NCI-H128 (cell line): ENCODE results near the gene STK24.
"Not testable (repeated sequence)": the region's sequence is repeated elsewhere in the genome, so short reads cannot be mapped to it uniquely, and the experiment has no call there.

ENCODE experiments used
- DNase-seq: peaks from one replicate; lab custom pipeline; 2025; ENCODE audit not compliant: unreplicated experiment; lab: John Stamatoyannopoulos, UW

The STK24 gene

DNA sequence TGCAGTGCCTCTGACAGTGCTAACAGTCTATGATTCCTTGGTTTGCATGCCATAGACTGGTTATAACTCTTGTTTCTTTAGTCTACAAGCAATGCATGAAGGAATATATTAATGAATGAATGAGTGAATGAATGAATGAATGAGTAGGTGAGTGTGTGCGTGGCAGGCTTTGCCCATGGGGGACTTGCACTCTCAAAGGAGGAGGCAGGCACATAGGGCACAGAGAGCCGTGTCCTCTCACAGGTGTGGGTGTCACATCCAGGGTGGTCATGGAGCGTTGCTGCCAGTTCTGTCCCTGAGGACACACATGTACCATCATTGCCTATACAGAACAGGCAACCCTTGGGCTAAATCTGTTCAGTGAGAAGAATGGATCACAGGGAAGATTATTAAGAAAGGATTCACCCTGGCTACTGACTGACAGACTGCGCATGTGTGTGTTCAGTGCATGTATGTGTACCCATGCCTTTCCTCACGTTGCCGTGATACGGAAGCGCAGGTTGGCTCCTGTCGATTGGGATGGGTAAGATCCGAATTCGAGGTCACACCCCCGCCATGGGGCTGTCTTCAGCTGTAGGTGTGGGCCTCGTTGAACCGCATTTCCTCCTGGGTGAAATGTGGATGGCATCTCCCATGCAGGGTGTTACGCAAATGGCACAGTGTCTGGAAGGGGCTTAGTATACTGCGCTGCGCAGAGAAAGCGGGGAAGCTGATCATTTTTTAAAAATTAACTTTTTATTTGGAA, 161.4 kb downstream of the STK24 start:
- DNase-seq: no peak

DNA sequence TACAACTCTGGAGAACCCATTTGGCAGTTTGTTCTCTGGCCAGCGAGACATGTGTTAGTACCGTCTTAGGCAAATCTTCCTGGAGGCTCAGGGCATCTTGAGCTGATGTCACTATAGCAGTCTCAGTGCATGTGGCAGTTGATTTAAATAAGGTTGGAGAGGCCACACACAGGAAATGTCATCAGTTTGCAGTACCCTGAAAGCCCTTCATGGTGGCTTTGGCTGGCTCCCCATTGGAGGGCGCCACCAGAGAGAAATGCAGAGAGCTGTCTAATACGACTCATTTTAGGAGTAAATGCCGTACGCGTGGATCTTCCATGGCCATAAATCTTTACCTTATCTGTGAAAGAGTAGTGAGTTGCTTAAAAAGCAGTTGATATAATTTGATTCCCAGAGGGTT, 163.1 kb downstream of the STK24 start:
- no peak for DNase-seq

DNA sequence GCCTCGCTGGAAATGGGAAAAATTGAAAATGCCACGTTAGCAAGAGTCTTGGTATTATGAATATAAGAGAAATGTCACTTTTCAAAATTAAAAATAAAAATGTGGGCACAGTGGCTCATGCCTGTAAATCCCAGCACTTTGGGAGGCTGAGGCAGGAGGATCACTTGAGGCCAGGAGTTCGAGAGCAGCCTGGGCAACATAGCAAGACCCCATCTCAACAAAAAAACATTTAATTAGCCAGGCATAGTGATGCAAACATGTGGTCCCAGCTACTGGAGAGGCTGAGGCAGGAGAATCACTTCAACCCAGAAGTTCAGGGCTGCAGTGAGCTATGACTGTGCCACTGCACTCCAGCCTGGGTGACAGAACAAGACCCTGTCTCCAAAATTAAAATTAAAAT, 163.6 kb downstream of the STK24 start:
- DNase-seq: not testable (repeated sequence)

DNA sequence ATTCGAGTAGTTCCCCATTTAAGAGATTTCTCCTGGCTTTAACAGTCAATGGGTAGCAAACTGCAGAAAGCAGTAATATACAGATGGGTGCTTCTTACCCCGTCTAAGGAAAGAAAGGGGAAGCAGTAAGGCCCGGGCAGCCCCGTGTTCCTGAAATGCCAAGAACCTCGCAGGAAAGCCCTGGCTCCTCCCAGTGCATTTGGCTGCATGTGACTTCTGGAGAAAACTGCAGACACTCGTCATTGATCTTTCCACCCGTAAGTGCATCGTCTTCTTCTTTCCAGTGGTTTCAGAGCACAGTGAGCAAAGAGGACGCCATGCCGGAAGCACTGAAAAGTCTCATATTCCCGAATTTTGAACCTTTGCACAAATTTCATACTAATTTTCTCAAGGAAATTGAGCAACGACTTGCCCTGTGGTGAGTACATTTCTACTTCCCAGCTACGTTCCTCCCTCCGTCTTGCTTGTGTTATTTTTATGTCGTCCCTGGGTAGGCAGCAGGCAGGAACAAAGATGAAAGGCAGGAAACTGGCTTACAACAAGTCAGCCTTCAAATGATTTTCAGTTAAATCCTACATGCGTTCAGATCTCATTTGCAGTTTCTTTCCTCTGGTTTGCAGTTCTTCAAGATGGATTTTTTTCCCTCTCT, 165.2 kb downstream of the STK24 start:
- no peak for DNase-seq

DNA sequence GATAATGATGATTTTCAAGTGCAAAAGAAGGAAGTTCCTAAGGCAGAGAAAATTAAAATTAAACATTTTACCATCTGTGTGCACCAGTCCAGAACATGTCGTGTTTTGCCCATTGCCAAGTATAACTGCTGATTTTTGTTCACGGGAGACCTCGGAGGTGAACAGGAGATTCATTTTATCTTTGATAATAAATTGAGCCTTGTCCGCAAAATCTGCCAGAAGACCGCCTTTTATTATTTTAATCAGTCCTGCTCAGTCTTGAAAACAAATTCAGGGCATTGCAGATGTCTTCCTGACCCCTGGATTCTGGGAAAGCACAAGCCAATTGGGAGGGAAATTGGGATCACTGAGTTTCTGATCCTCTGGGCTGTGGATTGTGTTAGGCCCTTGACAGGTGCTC, 165.9 kb downstream of the STK24 start:
- DNase-seq: no peak

DNA sequence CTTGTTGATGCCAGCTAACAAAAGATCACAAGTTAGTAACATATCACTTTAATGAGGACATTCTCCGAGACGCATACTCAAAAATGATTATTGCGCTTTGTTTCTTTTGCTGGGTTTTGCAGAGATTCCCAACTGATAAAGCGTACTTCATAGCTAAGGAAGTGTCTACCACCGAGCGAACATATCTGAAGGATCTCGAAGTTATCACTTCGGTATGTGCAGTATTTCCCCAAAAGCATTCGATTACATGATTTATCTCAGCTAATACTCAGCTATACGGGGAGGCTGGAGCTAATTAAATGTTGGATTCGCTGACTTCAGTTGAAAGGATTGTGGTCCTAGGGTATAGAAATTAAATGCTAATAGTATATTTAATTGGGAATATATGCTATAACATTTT, 166.3 kb downstream of the STK24 start:
- no peak for DNase-seq

DNA sequence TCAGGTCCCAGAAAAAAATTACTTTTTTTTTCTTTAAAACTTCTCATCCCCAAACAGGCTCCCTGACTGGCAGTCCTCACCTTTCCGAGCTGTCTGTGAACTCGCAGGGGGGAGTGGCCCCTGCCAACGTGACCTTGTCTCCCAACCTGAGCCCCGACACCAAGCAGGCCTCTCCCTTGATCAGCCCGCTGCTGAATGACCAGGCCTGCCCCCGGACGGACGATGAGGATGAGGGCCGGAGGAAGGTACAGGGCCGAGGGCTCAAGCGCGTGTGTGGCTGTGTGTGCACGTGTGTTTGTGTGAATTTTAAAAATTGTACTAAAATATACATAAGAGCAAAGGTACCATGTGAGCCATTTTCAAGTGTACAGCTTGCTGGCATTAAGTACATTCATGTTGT, 167.6 kb downstream of the STK24 start:
- no peak for DNase-seq

DNA sequence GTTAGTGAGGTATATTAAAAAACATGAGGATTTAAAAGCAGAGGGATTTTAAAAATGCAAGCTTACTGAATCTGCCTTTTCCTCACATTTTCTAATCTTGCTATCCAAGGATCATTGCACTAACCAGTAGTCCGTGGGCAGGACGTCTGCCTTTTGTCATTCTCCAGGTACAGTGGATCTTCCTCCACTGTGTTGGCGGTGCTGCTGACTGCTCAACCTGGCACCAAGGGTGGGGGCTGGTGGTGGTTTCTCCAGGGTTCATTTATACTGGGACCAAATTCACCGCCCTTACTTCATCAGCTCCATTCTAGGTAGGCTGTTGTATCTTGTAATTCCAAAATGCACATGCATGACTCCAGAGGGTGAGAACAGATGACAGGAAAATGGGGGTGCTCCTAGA, 169.3 kb downstream of the STK24 start:
- no peak for DNase-seq

DNA sequence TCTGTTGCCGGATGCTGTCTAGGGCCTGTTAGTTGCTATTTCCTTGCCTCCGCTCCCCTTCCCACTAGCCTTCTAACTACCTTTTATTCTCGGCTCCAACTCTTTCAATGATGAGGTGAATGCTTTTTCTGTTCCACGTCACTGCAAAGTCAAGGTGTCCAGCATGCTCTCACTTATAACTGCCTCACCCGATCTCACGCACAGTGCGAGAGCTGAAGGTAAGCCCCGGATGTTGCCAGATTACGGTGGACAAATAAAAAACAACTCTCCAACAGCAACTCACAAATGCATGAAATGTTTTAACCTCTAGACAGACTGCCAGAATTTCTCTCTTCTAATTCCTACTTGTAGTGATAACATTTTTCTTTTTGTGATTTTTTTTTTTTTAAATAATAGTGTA, 169.9 kb downstream of the STK24 start:
- no peak for DNase-seq

DNA sequence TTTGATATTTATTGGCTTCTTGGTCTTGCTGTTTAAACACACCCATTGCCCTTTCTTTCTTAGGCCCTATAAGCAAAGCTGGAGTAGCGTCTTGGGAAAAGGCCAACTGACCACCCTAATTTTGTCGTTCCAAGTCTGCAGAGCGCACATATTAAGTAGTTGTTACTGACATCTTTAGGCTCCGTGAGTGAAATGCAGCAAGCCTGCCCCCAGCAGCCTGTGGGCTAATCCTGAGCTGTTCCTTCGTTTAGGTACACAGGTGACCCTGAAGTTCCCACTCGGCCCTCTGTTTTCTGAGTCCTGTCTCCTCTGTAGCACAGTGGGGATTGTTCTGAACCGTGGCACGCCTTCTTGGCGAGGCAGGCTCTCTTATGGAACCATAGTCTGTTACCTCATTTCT, 170.5 kb downstream of the STK24 start:
- no peak for DNase-seq

DNA sequence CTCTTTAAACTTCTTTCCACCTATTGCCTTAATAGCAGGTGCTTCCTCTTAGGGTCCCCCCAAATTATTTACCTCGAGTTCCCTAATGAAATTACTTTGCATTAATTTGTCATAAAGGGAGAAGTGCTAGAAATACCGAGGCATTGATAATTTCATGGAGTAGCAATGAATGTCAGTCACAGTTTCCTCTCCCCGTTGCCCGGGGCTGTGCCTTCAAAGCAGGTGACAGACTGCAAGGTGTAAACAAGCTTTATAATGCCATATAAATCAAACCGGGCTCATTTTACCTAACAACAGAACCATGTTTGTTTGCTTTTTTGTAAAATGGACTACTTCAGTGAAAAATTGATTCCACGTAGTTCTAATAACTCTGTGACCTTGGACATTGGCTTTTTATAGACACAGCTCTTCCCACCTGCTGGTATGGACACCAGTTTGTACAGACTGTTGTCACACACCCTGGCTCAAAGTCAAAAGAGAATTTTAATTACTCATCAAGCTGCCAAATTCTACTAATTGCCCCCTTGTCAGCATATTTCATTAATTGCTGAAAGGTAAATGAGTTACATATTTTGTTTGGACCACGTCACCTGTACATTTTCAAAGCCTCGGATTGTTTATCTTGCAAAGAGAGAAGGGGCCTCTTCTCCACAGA, 171.1 kb downstream of the STK24 start:
- no peak for DNase-seq

DNA sequence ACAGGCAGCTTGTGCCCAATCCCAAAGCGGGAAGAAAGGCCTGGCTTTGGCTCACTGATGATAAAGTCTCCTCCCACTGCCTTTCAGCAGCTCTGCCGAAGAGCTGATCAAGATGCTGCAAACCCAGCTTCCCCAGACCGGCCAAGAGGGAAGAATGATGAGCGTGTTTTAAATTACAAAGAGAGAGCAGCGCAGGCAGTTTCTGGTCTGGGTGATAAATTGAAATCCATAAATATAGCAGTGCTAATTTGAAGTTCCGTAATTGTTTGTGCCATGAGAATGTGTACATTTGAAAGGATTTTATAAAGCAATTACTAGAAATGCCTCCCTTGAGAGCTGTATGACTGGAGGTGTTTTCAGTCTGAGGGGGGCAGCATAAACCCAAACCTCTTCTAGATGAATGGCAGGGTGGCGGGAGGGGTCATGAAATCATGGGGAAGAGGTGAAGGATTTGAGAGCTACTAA, 171.8 kb downstream of the STK24 start:
- DNase-seq: peak; percentile 48

DNA sequence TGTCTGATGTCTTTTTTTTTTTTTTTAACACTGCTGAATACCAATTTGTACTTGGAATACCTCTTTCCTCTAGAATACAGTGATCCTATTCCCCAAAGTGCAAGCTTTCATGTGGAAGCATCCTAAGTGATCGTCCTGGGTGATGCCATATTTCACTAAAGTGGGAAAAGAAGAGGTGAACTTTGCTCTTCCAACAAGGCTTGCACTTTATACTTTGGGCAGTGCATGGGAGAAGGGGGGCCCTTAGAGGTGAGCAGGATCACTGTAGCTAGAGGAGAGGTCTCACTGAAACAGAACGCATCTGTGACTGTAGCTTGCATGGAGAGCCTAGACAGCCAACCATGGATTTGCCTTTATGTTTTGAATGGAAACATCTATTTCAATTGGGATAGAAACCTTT, 173.8 kb downstream of the STK24 start:
- DNase-seq: no peak

DNA sequence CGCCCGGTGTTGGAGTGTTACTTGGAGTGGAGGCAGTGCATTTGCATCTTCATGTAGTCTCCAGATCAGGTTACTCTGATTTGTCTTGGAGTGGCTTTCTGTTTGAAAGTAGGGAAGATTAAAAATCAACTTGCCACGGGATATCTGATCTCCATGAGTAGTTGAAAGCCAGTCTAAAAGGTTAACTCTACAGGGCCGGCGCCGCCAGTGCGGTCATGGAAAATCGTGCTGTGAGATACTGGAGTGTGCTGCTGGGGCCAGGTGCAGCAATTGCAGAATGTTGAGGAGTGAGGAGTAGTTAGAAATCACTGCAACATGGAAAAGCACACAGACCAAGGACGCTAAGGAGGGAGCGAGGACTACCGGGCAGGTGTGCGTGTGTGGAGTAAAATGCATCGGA, 175.0 kb downstream of the STK24 start:
- DNase-seq: peak; percentile 91

DNA sequence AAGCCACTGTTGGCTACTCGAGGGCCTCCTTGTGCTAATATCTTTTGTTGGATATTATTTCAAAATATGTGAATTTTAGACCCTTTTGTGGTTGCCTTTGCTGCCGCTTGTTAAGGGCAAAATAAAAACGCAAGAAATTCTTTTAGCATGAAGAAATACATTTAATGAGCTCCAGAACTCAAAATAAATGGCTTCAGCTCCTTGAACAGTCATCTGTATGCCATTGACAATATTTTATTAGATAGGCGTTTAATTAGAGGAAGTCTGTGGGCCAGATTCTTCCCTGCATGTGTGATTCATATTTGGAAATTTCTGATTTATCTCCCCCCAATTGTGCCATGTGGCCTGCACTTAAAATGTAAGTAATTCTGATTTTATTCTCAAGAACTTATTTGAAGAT, 177.2 kb downstream of the STK24 start:
- no peak for DNase-seq

DNA sequence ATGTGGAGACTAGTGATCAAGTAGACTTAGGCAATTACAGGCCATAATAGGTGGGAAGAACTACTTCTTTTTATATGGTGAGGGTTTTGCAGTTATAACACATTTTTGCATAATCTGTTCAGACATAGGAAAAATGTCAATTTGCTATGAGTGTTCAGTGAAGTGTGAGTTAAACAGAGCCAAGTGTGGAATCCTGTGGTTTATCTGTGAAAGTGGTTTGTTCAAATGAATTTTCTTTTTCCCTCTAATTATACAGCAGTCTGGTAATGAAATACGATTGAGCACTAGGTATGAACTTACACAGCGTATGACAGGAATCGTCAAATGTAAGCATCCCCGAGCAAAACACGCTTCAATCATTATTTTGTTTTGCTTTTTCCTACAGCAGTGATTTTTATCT, 178.3 kb downstream of the STK24 start:
- no peak for DNase-seq

DNA sequence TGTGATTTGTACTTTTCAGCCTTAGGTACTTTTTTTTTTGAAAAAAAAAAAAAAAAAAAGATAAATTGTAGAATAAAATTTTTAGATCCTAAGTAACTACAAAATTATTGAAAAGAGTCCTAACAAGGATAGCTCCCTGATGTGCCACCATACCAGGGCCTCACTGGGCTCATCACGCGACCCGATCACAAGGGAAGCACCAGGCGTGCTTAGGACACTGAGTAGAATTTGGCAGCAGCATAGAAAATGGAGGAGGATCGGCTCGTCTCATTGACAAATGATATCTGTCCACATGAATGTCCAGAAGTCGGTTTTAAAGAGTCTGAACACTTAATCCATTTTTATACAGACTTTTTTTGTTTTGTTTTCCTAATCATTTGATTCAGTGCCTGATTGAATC, 179.0 kb downstream of the STK24 start:
- DNase-seq: no peak

DNA sequence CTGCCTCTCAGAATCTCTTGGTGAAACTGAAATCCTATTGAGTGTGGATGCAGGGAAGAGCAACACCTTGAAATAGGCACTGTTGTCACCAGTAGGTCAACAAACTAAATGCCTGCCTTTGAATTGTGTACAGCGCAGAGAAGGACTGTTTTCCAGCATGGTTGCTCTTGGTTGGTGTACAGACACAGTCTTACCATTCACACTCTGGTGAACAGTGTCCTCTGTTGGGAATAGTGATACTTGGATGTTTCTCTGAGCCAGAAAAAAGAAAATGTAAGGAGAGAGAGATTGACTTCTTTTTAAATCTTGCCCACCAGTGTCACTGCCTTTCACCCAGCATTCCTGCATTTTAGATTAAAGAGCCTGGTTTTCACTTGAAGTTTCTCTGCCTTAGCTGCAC, 179.7 kb downstream of the STK24 start:
- DNase-seq: no peak

DNA sequence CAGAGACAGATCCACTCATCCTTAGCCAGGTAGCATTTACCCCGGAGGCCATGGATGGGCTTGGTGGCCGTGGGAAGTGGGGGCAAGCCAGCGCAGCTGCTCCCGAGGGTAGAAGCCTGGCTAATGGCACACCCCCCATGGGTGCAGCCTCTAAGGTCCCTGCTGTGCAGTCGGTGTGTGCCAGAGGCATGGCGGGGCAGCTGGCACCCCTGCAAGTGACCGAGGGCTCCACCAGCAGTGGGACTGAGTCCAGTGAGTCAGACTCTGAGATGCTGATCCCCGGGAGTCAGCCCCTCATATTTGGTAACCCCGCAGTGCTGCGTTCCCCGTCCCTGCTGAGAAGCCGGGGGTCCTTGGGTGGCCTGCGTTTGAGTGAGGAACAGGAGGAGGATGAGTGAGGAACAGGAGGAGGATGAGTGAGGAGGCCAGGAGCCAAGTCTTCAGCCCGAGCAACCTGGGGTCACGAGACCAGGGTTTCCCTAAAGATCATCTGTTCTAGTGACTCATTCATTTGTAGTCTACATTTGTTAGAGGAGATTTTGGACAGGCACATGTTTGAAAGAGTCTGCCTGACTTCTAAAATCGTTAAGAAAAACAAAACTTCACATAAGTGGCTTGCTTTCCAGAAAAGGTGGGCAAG, 180.7 kb downstream of the STK24 start:
- DNase-seq: no peak
